ENCODE results near the gene ZBTB38. TPM values are rescaled to one million over a fixed set of nuclear protein-coding genes. Genes with fewer than 3 reads are reported as not detected.

The ZBTB38 gene
- total RNA-seq, 1 experiment from 2014 or later: 12.3 TPM

DNA sequence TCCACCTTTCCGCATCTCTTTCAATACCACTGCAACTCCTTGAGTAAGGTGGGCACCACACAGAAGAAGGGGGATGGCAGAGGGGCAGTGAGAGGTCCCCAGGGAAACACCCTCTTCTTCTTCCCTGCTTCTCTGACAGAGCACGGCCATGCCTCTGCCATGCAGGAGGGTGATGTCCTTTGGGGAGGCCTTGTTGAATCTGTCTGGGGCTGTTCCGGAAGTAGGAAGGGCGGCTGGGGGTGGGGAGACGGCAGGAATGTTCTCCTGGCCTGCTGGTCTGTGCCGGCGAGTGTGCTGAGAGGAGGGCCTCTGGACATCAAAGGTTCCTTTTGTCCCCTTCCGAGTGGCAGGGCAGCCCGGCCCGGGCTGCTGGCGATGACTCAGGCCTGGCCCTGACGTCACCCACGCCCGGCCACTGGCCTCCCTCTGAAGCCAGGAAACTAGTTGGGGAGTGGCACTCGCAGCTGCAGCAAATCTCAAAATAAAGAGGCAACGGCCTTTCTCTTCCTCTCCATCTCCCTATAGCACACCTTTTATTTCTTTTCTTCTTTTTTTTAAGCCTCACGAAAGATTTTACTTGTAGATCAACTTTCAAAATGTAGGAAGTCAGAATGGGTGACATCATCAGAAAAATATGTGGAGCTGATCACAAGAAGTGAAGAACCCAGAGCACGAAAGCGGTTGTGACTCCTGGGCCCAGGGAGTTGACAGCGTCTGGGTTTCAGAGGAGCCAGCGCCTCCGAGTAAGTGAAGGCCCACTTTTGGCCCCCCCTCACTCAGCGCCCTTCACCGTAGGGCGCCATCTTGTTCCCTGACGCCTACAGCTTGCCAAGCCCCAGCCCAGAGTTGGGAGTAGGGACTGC lies at the start of gene ZBTB38 (continued):
- no peak for TF ChIP-seq OVOL2 (CRISPR knock-in tag; IDR thresholded peaks at IDR 0.05; ENCODE audit: borderline replicate concordance)
- TF ChIP-seq, protein P1, sequence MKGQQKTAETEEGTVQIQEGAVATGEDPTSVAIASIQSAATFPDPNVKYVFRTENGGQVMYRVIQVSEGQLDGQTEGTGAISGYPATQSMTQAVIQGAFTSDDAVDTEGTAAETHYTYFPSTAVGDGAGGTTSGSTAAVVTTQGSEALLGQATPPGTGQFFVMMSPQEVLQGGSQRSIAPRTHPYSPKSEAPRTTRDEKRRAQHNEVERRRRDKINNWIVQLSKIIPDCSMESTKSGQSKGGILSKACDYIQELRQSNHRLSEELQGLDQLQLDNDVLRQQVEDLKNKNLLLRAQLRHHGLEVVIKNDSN (CRISPR knock-in tag; IDR thresholded peaks at IDR 0.05): no peak
- TF ChIP-seq, protein P2, sequence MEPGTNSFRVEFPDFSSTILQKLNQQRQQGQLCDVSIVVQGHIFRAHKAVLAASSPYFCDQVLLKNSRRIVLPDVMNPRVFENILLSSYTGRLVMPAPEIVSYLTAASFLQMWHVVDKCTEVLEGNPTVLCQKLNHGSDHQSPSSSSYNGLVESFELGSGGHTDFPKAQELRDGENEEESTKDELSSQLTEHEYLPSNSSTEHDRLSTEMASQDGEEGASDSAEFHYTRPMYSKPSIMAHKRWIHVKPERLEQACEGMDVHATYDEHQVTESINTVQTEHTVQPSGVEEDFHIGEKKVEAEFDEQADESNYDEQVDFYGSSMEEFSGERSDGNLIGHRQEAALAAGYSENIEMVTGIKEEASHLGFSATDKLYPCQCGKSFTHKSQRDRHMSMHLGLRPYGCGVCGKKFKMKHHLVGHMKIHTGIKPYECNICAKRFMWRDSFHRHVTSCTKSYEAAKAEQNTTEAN (CRISPR knock-in tag; IDR thresholded peaks at IDR 0.05): no peak
- TF ChIP-seq ETV6 (CRISPR knock-in tag; IDR thresholded peaks at IDR 0.05): peak; percentile 50; the same call in 1 of the 2 replicates
- 0 out of 2 replicates have a peak, but pooled peaks have one; percentile 48 for TF ChIP-seq NFE2L1 (CRISPR knock-in tag; IDR thresholded peaks at IDR 0.05)

DNA sequence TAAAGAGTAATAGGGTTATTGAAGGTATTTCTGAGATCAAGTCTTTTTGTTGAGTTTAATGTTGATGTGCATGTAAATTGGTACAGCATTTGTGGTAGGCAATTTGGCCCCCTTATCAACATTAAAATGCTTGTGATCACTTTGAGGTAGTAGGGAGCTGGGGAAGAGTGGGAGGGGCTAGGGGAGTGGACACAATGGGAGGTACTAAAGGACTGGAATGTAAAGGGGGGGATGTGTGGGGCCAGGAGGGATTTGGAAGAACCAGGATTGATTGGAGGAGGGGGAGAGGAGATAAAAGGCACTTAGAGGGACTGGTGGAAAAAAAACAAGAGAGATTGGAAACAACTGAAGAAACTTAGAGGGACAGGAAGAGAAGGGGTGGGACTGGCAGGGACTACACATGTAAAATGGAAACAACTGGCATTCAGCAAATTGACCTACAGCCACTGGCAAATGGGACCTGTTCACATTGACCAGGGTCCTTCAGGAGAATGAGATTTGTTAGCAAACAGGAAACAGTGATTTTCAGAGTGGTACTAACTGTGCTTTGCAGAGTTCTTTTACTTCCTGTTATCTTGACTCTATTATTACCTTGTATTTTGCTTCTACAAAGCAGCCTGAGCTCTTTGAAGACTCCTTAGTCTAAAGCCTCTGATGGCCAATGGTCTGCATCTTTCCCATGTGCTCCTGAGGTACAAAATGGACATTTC lies 47.8 kb upstream of the ZBTB38 start:
- ChIA-PET POLR2A (no interaction called here), CTCF (interaction anchor here (3.8 kb wide), 1 partner anchor 12 kb away, joined by 9 read pairs; no protein-coding TSS in a partner anchor)
- Mint-ChIP-seq H3K9me3 (peaks cover 31% of the 10 kb centered on the region), H3K4me3 (no peak overlapping the region), H3K27me3 (ENCODE audit: low read depth) (no peaks in the 10 kb centered on the region; the same call in 1 of the 2 replicates), H3K36me3 (peaks cover 16% of the 10 kb centered on the region), H3K27ac (no peak overlapping the region), H3K4me1 (peaks cover 10% of the 10 kb centered on the region)
- peak; percentile 57 for ATAC-seq
- DNase-seq (ENCODE audit: low spot score): no peak
- TF ChIP-seq PRRX2 (CRISPR knock-in tag; IDR thresholded peaks at IDR 0.05): no peak
- no peak for TF ChIP-seq NR2C2 (CRISPR knock-in tag; IDR thresholded peaks at IDR 0.05)
- TF ChIP-seq GTF2I (CRISPR knock-in tag; conservative IDR thresholded peaks at IDR 0.05): no peak
- no peak for TF ChIP-seq ETV6 (CRISPR knock-in tag; IDR thresholded peaks at IDR 0.05)
- TF ChIP-seq, protein P3, sequence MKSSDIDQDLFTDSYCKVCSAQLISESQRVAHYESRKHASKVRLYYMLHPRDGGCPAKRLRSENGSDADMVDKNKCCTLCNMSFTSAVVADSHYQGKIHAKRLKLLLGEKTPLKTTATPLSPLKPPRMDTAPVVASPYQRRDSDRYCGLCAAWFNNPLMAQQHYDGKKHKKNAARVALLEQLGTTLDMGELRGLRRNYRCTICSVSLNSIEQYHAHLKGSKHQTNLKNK (CRISPR knock-in tag; IDR thresholded peaks at IDR 0.05): no peak
- TF ChIP-seq TP53 (CRISPR knock-in tag; IDR thresholded peaks at IDR 0.05): no peak
- TF ChIP-seq, protein P2 (CRISPR knock-in tag; IDR thresholded peaks at IDR 0.05): no peak
- no peak for TF ChIP-seq IRF1 (CRISPR knock-in tag; IDR thresholded peaks at IDR 0.05)
- TF ChIP-seq, protein P4, sequence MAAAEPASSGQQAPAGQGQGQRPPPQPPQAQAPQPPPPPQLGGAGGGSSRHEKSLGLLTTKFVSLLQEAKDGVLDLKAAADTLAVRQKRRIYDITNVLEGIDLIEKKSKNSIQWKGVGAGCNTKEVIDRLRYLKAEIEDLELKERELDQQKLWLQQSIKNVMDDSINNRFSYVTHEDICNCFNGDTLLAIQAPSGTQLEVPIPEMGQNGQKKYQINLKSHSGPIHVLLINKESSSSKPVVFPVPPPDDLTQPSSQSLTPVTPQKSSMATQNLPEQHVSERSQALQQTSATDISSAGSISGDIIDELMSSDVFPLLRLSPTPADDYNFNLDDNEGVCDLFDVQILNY (CRISPR knock-in tag; IDR thresholded peaks at IDR 0.05): no peak
- no peak for TF ChIP-seq ARID4B (CRISPR knock-in tag; IDR thresholded peaks at IDR 0.05; ENCODE audit: borderline replicate concordance)
- no peak for TF ChIP-seq ERG (CRISPR knock-in tag; IDR thresholded peaks at IDR 0.05)
- TF ChIP-seq, protein P5, sequence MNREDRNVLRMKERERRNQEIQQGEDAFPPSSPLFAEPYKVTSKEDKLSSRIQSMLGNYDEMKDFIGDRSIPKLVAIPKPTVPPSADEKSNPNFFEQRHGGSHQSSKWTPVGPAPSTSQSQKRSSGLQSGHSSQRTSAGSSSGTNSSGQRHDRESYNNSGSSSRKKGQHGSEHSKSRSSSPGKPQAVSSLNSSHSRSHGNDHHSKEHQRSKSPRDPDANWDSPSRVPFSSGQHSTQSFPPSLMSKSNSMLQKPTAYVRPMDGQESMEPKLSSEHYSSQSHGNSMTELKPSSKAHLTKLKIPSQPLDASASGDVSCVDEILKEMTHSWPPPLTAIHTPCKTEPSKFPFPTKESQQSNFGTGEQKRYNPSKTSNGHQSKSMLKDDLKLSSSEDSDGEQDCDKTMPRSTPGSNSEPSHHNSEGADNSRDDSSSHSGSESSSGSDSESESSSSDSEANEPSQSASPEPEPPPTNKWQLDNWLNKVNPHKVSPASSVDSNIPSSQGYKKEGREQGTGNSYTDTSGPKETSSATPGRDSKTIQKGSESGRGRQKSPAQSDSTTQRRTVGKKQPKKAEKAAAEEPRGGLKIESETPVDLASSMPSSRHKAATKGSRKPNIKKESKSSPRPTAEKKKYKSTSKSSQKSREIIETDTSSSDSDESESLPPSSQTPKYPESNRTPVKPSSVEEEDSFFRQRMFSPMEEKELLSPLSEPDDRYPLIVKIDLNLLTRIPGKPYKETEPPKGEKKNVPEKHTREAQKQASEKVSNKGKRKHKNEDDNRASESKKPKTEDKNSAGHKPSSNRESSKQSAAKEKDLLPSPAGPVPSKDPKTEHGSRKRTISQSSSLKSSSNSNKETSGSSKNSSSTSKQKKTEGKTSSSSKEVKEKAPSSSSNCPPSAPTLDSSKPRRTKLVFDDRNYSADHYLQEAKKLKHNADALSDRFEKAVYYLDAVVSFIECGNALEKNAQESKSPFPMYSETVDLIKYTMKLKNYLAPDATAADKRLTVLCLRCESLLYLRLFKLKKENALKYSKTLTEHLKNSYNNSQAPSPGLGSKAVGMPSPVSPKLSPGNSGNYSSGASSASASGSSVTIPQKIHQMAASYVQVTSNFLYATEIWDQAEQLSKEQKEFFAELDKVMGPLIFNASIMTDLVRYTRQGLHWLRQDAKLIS (CRISPR knock-in tag; IDR thresholded peaks at IDR 0.05; ENCODE audit: borderline replicate concordance): no peak
- no peak for TF ChIP-seq SOX15 (CRISPR knock-in tag; IDR thresholded peaks at IDR 0.05)
- no peak for TF ChIP-seq GABPB1 (CRISPR knock-in tag; IDR thresholded peaks at IDR 0.05)
- TF ChIP-seq NFYB (CRISPR knock-in tag; conservative IDR thresholded peaks at IDR 0.05; ENCODE audit: low read depth): no peak
